HG03520 (cell line): ENCODE measurements around the gene CAMTA1.
"Not testable (repeated sequence)": the region's sequence is repeated elsewhere in the genome, so short reads cannot be mapped to it uniquely, and the experiment has no call there.

ENCODE experiments used
- ATAC-seq: cut with Tn5 transposase; IDR thresholded peaks from one replicate; pipeline ENCODE4 v1.9.1; 2021; ENCODE audit warnings: mild to moderate bottlenecking, moderate library complexity; ENCODE audit not compliant: unreplicated experiment

Gene CAMTA1

DNA sequence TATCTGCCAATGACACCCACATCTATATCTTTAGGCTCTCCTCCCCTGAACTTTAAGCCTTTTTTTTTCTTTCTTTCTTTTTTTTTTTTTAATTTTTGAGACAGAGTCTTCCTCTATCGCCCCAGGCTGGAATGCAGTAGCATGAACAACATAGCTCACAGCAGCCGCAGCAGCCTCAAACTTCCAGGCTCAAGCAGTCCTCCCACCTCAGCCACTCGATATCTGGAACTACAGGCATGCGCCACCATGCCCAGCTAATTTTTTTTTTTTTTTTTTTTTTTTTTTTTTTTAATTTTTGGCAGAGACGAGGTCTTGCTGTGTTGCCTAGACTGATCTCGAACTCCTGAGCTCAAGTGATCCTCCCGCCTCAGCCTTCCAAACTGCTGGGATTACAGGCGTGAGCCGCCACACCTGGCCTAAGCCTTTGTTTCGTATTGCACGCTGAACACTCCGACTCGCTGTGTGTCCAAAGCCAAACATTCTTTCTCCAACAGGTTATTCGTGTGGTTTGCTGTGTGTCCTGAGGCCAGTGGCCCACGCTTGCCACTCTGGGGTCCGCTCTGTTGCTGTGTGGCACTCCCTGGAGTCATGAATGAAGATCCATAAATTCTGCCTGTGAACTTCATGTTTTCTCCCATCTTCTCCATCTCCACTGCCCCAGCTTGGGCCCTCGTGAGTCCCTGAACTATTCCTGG lies 119.4 kb downstream of the CAMTA1 start:
- no peak for ATAC-seq

- ATAC-seq: no peak
Observed at GRCh38 chr1:6905331-6905730, 120.1 kb downstream of the CAMTA1 start.

GRCh38 chr1:6905790-6906189 lies 120.5 kb downstream of the CAMTA1 start:
- no peak for ATAC-seq

- no peak for ATAC-seq
Observed at GRCh38 chr1:6906783-6907182, 121.5 kb downstream of the CAMTA1 start.

- ATAC-seq: no peak
Observed at GRCh38 chr1:6907201-6907600, 121.9 kb downstream of the CAMTA1 start.

DNA sequence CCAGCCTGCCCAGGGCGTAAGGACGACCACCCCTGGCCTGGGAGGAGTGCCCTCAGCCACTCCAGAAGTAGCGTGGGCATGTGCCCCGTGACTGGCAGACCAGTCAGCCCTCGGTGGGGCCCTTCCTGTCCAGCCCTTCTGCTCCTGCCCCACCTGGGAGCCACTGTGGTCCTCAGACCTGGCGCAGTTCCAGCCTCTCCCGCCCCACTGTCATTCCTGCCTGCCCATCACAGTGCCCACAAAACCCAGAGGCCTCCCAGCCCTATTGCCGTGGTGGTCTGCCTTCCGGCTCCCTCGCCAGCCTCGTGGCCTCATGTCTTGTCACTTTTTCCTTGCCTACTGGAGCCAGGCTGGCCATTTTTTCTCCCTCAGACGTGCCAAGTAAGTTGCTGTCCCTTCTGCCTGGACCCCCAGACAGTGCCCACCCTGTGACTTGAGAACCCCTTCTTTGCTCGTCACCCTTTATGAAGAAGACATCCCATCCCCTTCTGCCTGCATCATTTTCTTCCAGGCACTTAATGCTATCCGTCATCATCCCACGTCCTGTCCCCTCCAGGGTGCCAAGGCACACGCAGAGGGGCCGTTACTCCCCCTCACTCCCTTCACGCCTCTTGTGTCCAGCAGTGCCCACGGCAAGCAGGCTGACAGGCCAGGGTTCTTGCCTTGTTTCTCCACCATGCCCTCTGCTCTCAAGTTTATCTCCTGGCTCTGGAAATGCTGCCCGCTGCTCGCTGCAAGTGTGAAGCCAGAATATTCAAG lies 122.6 kb downstream of the CAMTA1 start:
- no peak for ATAC-seq

DNA sequence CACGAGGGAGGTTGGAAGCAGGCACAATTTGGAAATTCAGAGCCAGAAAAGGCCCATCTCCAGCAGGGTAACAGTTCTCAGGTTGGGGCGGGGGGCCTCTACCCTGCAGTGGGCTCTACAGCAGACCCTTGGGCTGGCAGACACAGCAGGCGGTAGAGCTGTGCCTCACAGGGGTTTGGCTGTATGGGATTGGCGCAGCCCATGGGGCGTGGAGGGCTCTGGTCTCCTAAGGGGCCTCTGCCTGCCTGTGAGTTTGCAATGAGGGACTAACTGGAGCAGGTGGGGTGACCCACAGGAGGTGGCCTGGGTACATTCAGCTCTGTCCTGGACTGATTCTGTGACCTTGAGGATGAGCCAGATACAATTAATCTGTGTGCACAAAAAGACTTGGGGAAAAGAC lies 124.1 kb downstream of the CAMTA1 start:
- ATAC-seq: no peak

- no peak for ATAC-seq
Observed at GRCh38 chr1:6909857-6910256, 124.6 kb downstream of the CAMTA1 start.

DNA sequence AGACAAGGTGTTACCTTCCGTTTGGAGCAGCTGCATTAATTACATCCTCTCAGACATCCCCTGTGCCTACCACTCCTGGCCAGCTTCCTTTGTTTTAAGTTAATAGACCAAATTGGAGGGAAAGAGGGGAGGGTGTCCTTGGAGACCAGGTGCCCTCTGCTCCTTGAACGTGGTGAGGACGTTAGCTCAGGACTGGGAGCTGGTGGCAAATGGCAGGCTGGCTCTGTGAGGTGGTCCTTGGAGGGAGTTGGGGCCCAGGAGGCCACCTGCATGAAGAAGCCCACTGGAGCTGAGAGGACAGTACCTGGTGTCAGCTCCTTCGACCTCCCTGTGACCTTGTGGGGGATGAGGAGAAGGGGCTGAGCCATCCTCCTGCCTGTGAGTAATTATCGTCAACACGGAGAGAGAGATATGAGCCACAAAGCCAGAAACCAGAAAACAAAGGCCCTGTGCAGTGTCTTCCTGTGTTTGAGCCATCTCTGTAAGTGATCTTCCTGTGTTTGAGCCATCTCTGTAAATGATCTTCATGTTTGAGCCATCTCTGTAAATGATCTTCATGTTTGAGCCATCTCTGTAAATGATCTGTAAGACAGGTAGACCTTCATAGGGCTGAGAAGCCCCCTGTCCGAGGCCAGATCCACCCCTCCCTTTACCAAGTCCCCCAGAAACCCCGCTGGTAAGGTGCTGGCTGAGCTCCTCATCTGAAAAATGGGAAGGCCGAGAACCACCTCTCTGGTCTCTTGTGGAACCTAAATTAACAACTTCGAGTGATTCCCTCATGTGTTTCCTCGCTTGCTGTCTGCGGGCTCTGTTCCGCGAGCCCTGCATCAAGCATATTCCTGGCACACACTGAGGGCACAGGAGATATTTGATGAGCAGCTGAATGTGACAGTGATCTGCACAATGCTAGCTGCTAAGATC lies 126.0 kb downstream of the CAMTA1 start:
- no peak for ATAC-seq

- no peak for ATAC-seq
Observed at GRCh38 chr1:6911974-6912373, 126.7 kb downstream of the CAMTA1 start.

DNA sequence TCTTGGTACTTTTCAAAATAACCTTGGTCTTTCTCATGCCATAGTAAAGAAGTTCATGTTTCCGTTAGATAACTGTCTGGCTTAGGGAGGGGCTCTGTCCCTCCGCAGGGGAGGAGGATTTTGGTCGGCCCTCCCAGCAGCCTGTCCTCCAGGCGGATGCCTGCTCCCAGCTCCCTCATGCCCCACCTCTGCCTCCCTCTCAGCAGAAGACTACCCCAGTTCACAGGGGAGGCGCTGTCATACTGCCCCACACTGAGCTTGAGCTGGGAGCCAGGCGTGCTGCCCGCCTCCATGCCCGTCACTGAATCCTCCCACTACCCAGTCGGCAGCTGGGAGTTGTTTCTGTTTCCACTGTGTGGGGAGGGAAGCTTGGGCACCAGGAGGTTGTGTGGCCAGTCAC lies 127.3 kb downstream of the CAMTA1 start:
- no peak for ATAC-seq

- ATAC-seq: no peak
Observed at GRCh38 chr1:6913086-6913485, 127.8 kb downstream of the CAMTA1 start.

DNA sequence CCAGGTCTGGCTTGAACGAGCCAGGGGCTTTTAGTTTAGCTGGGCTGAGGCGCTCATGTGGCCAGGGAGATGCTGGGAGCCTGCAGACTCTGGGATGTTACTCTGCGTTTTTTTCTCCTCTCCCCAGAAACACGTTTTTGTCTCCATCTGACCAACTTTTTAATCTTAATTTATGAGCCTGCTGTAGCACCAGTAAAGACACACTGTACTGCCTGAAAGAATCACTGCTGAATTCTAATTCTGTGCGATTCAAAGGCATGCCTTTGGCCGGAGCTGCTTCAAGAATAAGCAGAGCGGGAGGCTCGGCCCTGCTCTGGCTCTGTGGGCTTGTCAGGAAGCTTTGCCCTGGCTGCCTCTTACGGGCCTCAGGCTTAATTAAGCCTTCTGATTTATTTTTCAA lies 129.5 kb downstream of the CAMTA1 start:
- no peak for ATAC-seq

- ATAC-seq: no peak
Observed at GRCh38 chr1:6915999-6916565, 130.8 kb downstream of the CAMTA1 start.

DNA sequence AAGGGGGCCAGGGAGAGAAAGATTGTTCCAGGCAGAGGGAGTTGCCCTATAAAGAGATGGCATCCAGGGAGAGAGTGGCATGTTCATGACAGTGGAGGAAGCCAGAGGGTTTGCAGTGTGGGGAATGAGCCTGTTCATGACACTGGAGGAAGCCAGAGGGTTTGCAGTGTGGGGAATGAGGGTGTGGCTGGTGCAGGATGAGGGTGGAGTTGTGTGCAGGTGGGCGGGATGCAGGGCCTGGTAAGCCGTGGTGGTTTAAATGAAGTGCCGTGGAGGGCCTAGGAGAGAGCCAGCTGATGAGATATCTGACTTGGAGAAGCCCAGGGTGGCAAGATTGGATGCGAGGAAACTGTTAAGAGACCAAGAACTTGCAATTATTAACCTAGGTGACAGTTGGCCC lies 131.8 kb downstream of the CAMTA1 start:
- no peak for ATAC-seq

GRCh38 chr1:6918186-6918924 lies 133.1 kb downstream of the CAMTA1 start:
- no peak for ATAC-seq

DNA sequence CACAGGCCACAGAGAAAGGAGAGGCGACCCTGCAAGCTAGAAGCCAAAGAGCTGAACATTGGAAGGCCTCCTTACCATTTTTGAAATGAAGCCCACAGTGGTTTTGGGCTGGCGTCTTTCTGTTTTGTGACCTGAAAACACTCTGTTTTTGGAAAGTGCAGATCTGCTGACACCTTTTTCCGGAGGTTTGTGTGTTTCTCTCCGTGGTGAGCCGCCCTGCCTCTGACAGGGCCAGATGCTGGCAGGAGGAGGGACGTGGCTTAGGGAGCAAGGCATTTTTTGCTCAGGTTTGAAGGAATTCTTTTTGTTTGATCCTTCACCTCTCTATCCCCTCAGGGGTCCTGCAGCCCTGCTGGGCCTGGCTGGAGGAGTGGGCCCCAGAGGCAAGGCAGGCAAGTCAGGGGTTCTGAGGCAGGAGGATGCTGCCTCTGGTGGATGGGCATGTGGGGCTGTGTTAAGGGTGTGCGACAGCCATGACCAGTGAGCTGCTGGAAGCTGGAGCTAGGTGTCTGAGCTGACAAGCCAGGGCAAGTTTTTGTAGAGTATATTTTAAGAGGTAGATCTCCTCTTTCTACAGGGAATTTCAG lies 133.8 kb downstream of the CAMTA1 start:
- ATAC-seq: no peak

- not testable (repeated sequence) for ATAC-seq
Observed at GRCh38 chr1:6921506-6921905, 136.3 kb downstream of the CAMTA1 start.

GRCh38 chr1:6922096-6922931 lies 137.1 kb downstream of the CAMTA1 start:
- no peak for ATAC-seq
